Cerebellar cortex (tissue), 1 donor: ENCODE data around the gene GGN.
"Not testable (repeated sequence)": the region's sequence is repeated elsewhere in the genome, so short reads cannot be mapped to it uniquely, and the experiment has no call there.

Source experiments
- DNase-seq: peaks from one replicate; pipeline ENCODE4 v3.0.0-alpha.2; 2015; ENCODE audit warnings: low spot score

The GGN gene

DNA sequence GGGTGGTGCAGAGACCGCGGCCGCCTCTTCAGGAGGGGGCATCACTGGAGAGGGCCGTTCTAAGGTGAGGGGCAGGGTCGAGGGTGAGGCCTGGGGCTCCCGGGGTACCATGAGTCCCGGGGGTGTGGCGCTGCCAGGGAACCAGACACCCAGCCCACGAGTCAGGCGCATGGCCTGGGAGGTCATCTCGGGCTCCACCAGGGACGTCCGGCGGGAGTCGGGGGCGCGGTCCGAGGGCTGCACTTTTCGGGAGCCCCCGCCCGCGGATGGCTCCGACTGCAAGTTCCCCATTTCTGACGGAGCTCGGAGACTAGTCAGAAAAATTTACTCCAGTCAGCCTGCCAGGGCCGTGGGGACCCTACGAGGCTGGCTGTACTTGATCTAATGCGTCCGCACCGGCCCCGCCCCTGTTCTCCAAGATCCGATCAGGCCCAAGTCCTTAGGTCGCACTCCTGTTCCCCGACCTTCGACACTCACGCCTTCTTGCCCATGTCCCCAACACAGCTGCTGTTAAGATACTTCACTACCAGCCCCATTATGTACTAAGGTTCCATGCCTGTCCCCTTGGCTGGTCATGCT lies 774 bp downstream of the GGN start:
- no peak for DNase-seq

DNA sequence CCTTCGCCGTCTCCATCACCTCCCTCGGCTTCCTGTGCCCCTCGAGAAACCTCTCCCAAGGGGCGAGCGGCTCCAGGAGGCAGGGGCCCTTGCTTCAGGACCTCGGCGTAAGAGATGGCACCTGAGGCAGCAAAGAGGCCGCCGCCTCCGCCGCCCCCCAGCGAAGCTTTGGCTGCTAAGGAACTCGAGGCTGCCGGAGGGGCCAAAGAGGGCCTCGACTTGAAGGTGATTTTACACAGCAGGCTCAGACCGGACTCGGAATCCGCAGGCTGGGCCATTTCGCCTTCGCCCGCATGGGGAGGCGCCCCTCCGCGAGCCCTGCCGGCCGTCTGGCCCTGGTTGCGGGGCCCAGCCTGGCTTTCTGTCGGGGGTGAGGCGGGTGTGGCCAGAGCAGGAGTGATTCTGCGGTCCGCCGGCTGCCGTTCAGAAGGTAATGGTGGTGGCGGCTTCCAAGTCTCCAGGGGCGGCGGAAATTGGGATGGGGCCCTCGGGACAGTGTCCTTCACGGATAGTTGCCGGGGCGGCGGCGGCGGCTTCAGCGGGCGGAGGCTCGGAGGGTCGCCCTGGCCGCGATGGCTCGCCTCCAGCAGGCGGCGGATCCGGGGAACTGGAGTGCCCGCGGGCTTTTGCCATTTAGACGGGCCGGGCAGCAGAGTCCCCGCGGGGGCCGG lies 1.4 kb downstream of the GGN start:
- DNase-seq: no peak

- no peak for DNase-seq
Observed at GRCh38 chr19:38385804-38386257, 2.0 kb downstream of the GGN start.

GRCh38 chr19:38385057-38385803 lies 2.6 kb downstream of the GGN start:
- no peak for DNase-seq

DNA sequence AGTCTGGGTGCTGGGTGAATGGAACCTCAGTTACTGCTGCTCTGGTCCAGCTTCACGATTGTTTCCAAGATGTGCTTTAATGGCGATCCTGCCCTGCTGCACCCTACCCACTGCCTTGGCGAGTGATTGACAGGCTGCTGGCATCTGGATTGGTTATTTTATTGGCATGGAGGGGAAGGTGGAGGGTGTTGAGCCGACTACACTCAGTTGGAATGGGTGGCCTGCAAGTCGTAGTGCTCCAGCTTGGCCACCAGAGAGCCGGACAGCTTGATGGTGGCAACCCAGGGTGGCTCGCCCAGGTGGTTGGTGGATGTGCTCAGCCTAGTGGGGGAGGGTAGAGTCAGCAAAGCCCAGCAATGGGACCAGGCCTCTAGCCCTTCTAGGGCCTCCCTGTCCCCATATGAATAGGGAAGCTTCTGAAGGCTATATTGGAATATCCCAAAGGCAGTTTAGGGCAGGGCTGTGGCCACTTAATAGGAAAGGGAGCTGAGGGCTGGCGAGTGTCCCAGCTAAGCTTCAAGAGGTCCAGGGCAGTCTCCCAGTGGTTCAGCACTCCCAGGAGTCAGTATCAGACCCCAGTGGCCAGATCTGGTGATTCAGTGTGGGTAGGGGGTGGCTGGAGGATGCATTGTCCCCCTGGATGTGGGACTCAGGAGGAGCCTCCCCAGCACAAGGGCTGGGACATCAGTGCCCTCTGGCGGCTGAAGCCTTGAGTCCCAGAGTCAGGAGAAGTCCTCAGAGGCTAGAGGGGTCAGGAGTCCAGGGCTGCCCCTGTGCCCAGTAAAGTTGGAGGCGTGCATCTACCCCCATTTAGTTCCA lies 3.4 kb downstream of the GGN start:
- peak; percentile 53 for DNase-seq

DNA sequence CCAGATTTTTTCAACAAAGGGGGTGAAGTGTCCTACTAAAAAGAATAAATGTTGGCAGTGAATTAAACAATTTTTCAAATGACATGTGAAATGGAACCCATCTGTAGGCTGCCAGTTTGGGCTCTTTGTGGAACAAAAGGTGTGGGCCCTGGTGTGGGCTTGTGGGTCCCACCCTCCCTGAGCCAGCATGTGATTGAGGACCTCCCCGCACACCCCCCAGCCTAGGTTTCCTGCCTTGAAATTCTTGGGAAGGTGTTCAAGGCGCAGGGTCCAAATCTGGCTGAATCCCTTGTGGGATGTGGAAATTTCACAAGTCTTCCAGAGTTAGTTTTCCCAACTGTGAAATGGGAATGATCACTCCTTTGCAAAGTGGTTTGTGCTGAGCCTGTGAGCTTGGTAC lies 4.1 kb downstream of the GGN start:
- no peak for DNase-seq

GRCh38 chr19:38383184-38383583 lies 4.7 kb downstream of the GGN start:
- no peak for DNase-seq

DNA sequence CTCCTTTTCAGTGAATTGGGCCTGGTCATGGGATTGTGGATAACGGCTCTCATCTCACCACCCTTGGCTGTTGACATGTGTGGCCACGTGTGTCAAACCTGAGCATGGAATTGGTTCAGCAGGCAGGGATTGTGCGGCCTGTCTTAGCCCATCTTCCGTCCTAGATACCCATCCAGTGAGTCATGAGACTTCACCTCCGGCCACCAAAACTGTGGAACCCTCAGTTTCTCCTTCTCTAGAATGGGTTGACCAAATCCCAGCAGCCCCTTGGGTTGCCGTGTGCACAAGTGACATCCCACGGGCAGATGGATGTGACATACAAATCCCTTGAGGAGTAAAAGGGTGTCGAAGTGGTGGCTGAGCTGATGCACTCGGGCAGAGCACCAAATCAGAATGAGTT lies 6.7 kb downstream of the GGN start:
- no peak for DNase-seq

GRCh38 chr19:38378866-38379265 lies 9.0 kb downstream of the GGN start:
- DNase-seq: no peak

GRCh38 chr19:38377052-38377451 lies 10.8 kb downstream of the GGN start:
- no peak for DNase-seq

GRCh38 chr19:38376576-38376975 lies 11.3 kb downstream of the GGN start:
- no peak for DNase-seq

- no peak for DNase-seq
Observed at GRCh38 chr19:38375748-38376147, 12.1 kb downstream of the GGN start.

GRCh38 chr19:38375098-38375493 lies 12.7 kb downstream of the GGN start:
- DNase-seq: no peak

GRCh38 chr19:38374332-38375097 lies 13.3 kb downstream of the GGN start, which contains the start of gene PSMD8:
TSS of gene PSMD8 (plus strand) at chr19:38374571. CDS start at chr19:38374602, 31 bp downstream.
- DNase-seq: peak; percentile 100

DNA sequence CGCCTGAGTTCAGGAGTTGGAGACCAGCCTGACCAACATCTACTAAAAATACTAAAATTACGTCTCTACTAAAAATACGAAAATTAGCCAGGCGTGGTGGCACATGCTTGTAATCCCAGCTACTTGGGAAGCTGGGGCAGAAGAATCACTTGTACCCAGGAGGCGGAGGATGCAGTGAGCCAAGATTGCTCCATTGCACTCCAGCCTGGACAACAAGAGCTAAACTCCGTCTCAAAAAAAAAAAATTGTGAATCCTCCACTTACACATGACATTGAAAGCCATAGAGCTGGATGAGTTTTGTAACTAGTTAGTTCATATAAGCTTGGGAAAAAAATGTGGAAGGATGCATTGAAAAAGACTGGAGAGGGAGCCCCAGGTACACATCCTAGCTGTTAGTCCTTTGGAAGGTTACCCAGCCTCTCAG lies 13.9 kb downstream of the GGN start:
- DNase-seq: no peak

DNA sequence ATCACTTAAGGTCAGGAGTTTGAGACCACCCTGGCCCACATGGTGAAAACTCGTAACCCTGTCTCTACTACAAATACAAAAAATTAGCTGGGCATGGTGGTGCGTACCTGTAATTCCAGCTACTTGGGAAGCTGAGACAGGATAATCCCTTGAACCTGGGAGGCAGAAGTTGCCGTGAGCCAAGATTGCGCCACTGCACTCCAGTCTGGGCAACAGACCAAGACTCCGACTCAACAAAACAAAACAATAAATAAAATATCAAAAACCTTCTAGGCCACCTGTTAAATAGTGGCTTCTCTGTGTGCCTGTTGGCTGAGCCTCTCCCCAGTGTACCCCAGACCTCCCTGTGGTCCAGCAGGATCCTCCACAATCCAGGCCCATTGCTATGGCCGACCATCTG lies 16.8 kb downstream of the GGN start:
- no peak for DNase-seq

GRCh38 chr19:38370299-38370698 lies 17.5 kb downstream of the GGN start:
- DNase-seq: peak; percentile 95

GRCh38 chr19:38369584-38369983 lies 18.2 kb downstream of the GGN start:
- DNase-seq: peak; percentile 55

GRCh38 chr19:38367041-38367440 lies 20.8 kb downstream of the GGN start:
- no peak for DNase-seq

- DNase-seq: not testable (repeated sequence)
Observed at GRCh38 chr19:38362946-38363688, 24.7 kb downstream of the GGN start.
